HepG2 (cell line): Measurements from ENCODE around the gene TAMALIN. TPM values are rescaled to one million over a fixed set of nuclear protein-coding genes. Genes with fewer than 3 reads are reported as not detected.
A peak's percentile ranks its signal among the peaks of the same experiment; 100 is the strongest.

Source experiments
- ARNTL ChIP-seq: sonication (generic); formaldehyde crosslinking; IDR thresholded peaks from 2 replicates; pipeline ENCODE4 v1.4.0; 2020; ENCODE audit warnings: mild to moderate bottlenecking, missing genetic modification reagents
- MLX ChIP-seq: IDR thresholded peaks from 2 replicates; pipeline ENCODE4 v1.6.1; 2016
- MTA1 ChIP-seq: sonication (generic); formaldehyde crosslinking; IDR thresholded peaks from 2 replicates; pipeline ENCODE4 v1.4.0; 2020; ENCODE audit warnings: missing genetic modification reagents, mild to moderate bottlenecking, borderline replicate concordance
- MTF2 ChIP-seq: sonication (generic); formaldehyde crosslinking; IDR thresholded peaks from 2 replicates; pipeline ENCODE4 v1.5.0; 2020; ENCODE audit warnings: missing genetic modification reagents, borderline replicate concordance
- PBX3 ChIP-seq: sonication (generic); formaldehyde crosslinking; IDR thresholded peaks from 2 replicates; pipeline ENCODE4 v1.8.1; 2023; ENCODE audit warnings: missing genetic modification reagents, inconsistent platforms, borderline replicate concordance
- RCOR2 ChIP-seq: IDR thresholded peaks from 2 replicates; pipeline ENCODE4 v1.6.1; 2016; ENCODE audit warnings: missing biosample characterization, missing genetic modification reagents
- RFX3 ChIP-seq: IDR thresholded peaks from 2 replicates; pipeline ENCODE4 v1.6.1; 2016; ENCODE audit warnings: missing biosample characterization, missing genetic modification reagents
- SAP130 ChIP-seq: IDR thresholded peaks from 2 replicates; pipeline ENCODE4 v1.6.1; 2016; ENCODE audit warnings: low read depth
- SRSF1 ChIP-seq: fragments of 200-400 bp; formaldehyde crosslinking; optimal IDR thresholded peaks from 2 replicates; pipeline ENCODE3; 2017; ENCODE audit warnings: mild to moderate bottlenecking, low read depth, low read length, moderate library complexity
- TCF7L2 ChIP-seq: IDR thresholded peaks from 2 replicates; pipeline ENCODE4 v1.6.1; 2011; ENCODE audit warnings: mild to moderate bottlenecking, low read depth, low read length, moderate library complexity
- TFDP1 ChIP-seq: IDR thresholded peaks from 2 replicates; pipeline ENCODE4 v1.6.1; 2016; ENCODE audit warnings: missing compliant biosample characterization, missing genetic modification reagents, borderline replicate concordance
- TRIM22 ChIP-seq: fragments of 450-650 bp; IDR thresholded peaks from 2 replicates; pipeline ENCODE4 v1.6.1; 2017
- ZBTB42 ChIP-seq: sonication (generic); formaldehyde crosslinking; IDR thresholded peaks from 2 replicates; pipeline ENCODE4 v1.5.0; 2020; ENCODE audit warnings: mild to moderate bottlenecking, missing genetic modification reagents
- ZGPAT ChIP-seq: IDR thresholded peaks from 2 replicates; pipeline ENCODE4 v1.6.1; 2016; ENCODE audit warnings: mild to moderate bottlenecking
- ZNF282 ChIP-seq: fragments of 450-650 bp; IDR thresholded peaks from 2 replicates; pipeline ENCODE4 v1.6.1; 2018; ENCODE audit not compliant: partially characterized antibody
- ZNF460 ChIP-seq: sonication (generic); formaldehyde crosslinking; IDR thresholded peaks from 2 replicates; pipeline ENCODE4 v1.5.1; 2020; ENCODE audit warnings: missing genetic modification reagents, mild to moderate bottlenecking, borderline replicate concordance
- ZNF614 ChIP-seq: IDR thresholded peaks from 2 replicates; pipeline ENCODE4 v1.6.1; 2018; ENCODE audit warnings: missing biosample characterization, missing genetic modification reagents, inconsistent platforms, borderline replicate concordance
- ZNF678 ChIP-seq: sonication (generic); formaldehyde crosslinking; IDR thresholded peaks from 2 replicates; pipeline ENCODE4 v1.4.0; 2020; ENCODE audit warnings: mild to moderate bottlenecking, missing genetic modification reagents
- ZSCAN9 ChIP-seq: IDR thresholded peaks from 2 replicates; pipeline ENCODE4 v1.6.1; 2016; ENCODE audit warnings: borderline replicate concordance
- polyA plus RNA-seq, 8 experiments: library from polyadenylated mRNA; depleted of rRNA in 3 of 8; stranded (reverse) in 7 of 8; unstranded in 1 of 8; fragments of >200 nt; fragmentation: Illumina TruSeq in 4 of 8; extraction: Trizol in 4 of 8; gene quantifications; 2 replicates each; pipeline versions ENCODE4 v1.2.1 to v1.2.3, GENCODE V29; 2011 to 2016; ENCODE audit warnings: low read depth in 4 of 8, missing spikeins in 1 of 8, mixed read lengths in 1 of 8; ENCODE audit not compliant: insufficient read depth in 1 of 8
- total RNA-seq, 5 experiments: library from RNA; depleted of rRNA; stranded (reverse); fragments of >200 nt; fragmentation: Illumina TruSeq; extraction: Trizol; gene quantifications; 2 replicates each; pipeline ENCODE4 v1.2.3, GENCODE V29; 2016; ENCODE audit warnings: low read depth in 1 of 5

TAMALIN gene
- total and polyA plus RNA-seq, 2 of the 13 experiments (the other 11 are each of a cell fraction or from before 2014, with no cell fraction given), result 2.9 to 10.9 TPM

- TF ChIP-seq PBX3 (CRISPR knock-in tag) (no peak), RFX3 (CRISPR knock-in tag) (no peak), MTF2 (CRISPR knock-in tag) (no peak), TCF7L2 (no peak), ZNF678 (CRISPR knock-in tag) (no peak), ARNTL (CRISPR knock-in tag) (no peak), ZNF282 (no peak), ZSCAN9 (no peak), ZBTB42 (CRISPR knock-in tag) (no peak), SRSF1 (no peak), RCOR2 (CRISPR knock-in tag) (no peak), ZNF460 (no peak), ZNF614 (CRISPR knock-in tag) (0 out of 2 replicates have a peak, but pooled peaks have one; percentile 30), ZGPAT (CRISPR knock-in tag) (no peak), MLX (CRISPR knock-in tag) (no peak), TFDP1 (CRISPR knock-in tag) (no peak), SAP130 (0 out of 2 replicates have a peak, but pooled peaks have one; percentile 30), TRIM22 (no peak), MTA1 (CRISPR knock-in tag) (no peak)
Measured at GRCh38 chr12:52037248-52037861, 30.6 kb downstream of the TAMALIN start (continued).
